HG03558 (cell line): ENCODE results near the gene AKAP6.
A peak's percentile ranks its signal among the peaks of the same experiment; 100 is the strongest.
"Not testable (repeated sequence)": the region's sequence is repeated elsewhere in the genome, so short reads cannot be mapped to it uniquely, and the experiment has no call there.

Experiments used
- ATAC-seq: cut with Tn5 transposase; IDR thresholded peaks from one replicate; pipeline ENCODE4 v1.9.1; 2021; ENCODE audit warnings: moderate number of reproducible peaks; ENCODE audit not compliant: unreplicated experiment; ENCODE audit errors: extremely low read depth

Gene AKAP6

DNA sequence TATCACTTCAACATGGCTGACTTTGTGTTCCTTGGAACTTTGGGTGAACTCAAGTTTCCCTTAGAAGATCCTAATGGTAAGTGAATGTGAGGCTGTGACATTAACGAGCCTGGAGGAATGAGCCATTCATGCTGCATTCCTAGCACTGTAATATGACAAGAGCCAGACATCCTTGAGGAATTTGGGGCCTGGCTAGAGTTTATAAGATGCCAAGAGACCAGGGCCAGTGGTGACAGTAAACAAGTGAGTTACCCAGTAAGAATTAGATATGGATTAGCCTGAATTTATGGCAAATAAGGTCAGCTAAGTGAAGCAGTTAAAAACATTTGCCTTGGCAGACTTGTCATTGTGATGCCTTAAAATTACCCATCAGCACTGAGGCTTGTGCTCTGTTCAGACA, 232.4 kb downstream of the AKAP6 start:
- ATAC-seq: no peak

DNA sequence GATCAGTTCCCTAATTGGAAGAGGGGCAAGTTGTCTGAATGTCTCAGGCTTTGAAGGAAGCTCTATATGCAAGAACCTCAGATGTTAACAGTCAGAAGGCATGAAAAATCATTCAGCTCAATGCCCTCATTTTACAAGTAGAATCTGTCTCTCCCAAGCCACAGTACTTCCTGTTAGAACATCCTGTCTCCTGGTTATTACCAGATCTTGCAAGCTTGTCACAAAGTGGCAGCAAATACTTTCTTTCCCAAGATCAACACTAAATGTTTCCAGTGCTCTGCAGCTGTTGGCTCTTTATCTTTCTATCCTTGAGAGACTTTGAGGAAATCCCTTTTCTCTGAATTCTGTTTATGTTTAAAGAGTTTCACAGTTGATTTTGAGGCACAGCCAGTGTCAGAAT, 235.5 kb downstream of the AKAP6 start:
- ATAC-seq: no peak

DNA sequence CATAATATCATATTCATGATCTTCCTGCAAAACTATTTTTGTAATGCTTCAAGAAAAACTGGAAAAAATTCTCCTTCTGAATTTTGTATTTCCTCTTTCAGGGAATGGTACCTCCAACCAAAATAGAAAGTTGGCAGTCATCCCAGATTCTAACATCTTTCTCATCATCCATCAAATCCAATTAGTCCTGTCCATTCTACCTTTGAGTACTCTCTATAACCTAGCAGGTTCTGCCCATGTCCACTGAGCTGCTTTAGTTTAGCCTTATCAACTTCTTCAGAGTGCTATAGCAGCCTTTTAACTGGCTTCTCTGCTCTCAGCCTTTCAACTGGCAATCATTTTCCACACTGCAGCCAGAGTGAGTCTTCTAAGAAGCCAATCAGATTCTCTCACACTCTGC, 236.2 kb downstream of the AKAP6 start:
- ATAC-seq: no peak

DNA sequence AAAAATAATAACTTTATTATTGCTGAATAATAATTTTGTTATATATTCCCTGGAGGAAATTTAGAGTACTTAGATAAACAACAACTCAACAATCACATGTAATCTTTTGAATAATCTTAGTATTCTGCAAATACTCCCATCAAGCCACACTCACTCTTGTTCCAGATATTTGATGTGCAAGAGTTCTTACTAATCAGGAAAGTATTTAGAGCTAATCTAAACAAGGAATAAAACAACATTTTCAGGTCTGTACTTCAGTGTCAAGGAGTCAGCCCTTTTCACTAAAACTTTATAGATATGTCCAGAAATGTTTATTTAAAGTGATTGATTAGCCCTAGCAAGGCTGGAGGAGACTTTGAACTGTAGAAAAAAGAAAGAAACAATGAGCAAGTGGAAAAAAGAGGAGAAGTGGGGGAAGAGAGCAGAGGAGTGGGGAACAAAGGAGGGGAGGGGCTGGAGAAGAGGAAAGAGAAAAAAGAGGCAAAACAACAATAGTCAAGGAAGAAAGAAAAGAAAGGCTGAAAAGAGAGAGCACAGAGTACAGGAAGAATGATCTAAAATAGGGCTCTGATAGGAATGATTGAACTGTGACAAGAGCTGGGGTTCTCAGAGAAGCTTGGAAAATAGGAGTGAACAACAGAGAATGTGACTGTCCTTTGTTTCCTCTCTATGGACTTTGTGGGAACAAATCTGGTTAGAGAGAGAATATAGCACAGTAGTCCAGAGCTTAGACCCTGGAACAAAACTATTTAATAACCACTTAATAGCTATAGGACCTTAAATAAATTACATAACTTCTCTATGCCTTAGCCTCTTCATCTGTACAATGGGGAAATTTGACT, 238.7 kb downstream of the AKAP6 start:
- ATAC-seq: no peak

DNA sequence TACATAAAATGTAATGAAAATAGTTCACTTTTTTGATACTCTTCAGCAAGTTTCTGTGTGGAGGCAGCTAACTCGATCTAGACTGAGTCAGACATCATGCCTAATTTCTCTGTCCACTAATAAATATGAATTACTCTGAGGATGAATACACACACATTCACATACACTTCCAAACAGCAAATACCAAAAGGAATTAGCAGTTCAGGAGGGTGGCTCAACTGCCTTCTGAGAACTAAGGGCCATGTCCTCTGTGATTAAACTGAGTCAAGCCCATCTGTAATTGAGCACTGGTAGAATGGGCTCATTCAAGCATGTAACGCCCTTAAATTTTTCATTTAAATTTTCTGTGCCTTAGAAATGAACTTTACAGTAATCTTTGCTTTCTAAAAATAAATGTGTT, 242.5 kb downstream of the AKAP6 start:
- ATAC-seq: no peak

DNA sequence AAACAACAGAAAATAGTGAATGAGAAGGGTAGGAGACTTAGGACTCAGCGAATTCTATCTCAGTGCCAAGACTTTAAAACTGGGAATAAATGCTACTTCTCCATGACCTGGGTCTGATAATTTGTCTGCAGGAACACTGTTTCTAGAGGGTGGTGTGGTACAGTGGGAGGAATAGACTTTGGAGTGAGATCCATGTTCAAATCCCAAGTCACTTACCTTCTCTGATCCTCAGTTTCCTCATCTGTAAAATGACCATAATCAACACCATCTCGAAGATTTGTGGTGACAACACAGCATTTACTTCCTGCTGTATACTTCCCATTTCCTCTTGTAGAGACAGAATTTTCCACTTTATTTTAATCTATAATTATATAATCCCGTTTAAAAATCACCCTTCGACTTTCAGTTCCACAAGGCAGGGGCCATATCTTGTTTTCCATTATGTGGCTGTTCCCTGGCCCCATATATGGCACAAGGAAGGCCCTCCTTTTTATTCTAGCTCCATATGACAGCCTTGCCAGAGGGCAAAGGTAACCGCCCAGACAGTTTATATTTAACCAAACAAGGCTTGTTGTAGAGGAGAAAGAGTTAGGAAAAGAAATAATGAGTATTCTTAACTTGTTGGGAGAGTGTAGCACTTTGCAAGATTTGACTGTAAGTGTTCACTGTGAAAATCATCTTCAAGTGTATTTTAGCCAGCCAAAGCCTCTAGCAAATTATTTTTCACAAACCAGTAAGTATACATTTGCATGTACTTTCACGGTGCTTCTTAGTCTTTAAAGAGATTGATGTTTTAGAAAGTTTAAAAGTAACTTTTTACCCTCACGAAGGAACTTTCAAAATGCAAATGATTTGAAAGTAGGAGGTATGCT, 243.1 kb downstream of the AKAP6 start:
- no peak for ATAC-seq

DNA sequence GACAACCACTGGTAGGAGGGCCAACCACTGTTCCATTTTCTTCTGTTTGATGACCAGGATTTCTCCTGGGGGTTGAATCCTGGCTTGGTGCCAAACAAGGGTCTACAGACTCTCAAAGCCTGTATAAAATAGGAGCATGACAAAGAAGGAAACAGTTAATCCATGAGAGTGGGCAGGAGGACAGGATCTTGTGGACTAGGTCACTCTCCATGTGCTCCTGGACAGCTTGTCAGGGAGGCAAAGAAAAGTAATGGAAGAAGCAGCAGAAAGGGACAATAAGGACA, 243.7 kb downstream of the AKAP6 start:
- no peak for ATAC-seq

DNA sequence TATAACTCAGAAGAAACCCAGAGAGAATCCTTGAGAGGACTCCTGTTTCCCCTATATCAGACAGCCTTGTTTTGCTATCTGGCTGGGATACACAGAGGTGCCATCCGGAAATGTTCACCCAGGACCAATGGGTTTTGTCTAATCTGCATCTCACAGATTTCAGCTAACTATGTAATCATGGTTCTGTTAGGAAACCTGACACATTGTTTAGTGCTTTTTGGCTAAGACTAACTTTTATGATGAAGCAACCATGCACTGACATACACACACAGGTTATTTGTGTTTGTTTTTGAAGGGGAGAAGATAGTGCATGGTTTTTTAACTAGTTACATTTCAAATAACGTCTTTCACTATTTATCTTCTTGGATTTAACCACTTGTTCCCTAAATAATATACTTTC, 245.2 kb downstream of the AKAP6 start:
- ATAC-seq: no peak

DNA sequence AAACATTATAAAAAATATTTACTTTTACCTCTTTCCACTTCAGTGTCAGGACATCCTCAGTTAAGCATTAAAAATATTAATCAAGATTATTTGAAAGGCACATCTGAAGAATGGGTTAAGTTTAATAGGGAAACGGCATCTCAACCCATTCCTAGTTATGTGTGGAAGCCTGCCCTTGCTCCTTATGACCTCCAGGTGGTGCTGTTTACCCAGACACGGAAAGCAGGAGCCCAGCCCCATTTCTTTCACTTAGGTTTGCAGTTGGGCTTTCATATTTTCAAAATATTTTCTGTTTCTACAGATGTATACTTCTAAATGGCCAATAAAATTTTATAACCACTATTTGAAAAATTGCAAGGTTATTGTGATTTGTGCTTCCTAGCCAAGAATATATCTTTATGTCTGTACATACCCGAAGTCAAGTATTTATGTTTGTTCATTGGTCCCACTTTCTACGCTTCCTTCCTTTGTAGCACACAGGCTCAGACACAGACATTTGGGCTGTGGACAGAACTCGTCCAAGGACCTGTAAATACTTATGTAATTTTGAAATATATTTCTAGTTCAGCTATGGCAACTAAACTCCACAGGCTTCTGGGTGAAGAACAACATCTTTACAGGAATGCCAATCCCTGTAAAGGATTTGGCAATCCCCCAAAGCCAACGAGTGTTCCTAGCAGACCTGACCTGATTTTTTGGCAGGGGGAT, 247.1 kb downstream of the AKAP6 start:
- peak; percentile 50 for ATAC-seq

DNA sequence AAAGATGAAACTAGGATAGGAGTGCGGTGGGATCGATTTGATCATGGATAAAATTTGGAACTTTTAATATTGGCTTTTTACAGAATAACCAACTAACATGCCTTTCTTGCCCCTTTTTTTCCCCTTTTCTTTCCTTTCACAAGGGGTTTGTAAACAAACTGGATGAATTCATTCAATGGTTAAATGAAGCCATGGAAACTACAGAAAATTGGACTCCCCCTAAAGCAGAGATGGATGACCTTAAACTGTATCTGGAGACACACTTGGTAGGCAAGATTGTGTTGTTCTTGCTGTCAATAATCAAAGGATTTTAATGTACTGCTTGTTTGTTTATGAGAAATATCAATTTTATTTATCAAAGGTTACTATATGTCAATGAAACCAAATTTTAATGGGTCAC, 247.9 kb downstream of the AKAP6 start:
- no peak for ATAC-seq

DNA sequence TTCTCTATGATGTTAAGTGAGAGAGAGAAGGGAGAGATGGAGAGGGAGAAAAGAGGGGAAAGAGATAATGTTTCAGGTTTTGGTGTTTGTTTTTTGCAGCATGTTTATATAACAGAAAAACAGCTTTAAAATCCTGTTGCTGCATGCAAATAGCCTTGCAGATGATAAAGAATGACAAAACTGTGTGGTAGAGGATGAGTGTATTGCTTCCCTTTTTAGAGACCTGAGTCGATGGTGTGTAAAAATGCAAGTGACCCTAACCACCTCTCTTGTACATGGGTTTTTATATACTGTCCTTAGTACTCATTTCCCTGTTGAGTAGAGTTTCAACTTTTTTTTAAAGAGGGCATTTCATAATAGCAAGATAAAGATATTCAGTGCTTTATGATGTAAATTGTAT, 249.1 kb downstream of the AKAP6 start:
- ATAC-seq: peak; percentile 54

DNA sequence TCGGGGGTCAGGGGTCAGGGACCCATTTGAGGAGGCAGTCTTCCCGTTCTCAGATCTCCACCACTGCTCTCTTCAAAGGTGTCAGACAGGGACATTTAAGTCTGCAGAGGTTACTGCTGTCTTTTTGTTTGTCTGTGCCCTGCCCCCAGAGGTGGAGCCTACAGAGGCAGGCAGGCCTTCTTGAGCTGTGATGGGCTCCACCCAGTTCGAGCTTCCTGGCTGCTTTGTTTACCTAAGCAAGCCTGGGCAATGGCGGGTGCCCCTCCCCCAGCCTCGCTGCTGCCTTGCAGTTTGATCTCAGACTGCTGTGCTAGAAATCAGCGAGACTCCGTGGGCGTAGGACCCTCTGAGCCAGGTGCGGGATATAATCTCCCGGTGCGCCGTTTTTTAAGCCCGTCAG, 254.3 kb downstream of the AKAP6 start:
- not testable (repeated sequence) for ATAC-seq

DNA sequence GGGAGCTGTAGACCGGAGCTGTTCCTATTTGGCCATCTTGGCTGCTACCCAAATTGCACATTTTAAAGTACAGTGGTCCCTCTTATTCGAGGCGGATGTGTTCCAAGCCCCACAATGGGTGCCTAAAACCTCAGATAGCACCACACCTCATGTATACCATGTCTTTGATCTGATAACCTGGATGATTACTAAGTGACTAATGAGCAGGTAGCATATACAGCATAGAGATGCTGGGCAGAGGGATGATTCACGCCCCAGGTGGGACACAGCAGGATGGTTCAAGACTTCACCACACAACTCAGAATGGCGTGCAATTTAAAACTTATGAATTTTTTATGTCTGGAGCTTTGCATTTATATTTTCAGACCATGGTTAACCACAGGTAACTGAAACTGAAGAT, 255.0 kb downstream of the AKAP6 start:
- ATAC-seq: no peak

DNA sequence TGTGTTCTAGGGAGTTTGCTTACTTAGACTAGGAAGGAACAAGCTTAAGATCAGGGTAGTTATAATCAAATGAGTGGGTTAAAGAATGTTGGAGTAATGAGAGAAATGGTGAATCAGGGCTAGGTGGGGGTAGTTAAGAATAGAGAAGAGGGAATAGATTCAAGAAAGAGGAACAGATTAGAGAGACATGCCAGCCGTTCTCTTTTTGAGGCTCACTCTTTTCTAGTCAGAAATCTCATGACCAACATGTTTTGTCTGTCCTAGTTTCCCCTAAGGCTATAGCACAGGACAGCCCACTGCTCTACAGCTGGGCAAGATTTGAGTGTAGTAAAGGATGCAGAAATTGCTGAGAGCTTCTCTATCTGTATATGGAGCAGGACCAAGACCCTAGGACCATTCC, 258.4 kb downstream of the AKAP6 start:
- no peak for ATAC-seq

DNA sequence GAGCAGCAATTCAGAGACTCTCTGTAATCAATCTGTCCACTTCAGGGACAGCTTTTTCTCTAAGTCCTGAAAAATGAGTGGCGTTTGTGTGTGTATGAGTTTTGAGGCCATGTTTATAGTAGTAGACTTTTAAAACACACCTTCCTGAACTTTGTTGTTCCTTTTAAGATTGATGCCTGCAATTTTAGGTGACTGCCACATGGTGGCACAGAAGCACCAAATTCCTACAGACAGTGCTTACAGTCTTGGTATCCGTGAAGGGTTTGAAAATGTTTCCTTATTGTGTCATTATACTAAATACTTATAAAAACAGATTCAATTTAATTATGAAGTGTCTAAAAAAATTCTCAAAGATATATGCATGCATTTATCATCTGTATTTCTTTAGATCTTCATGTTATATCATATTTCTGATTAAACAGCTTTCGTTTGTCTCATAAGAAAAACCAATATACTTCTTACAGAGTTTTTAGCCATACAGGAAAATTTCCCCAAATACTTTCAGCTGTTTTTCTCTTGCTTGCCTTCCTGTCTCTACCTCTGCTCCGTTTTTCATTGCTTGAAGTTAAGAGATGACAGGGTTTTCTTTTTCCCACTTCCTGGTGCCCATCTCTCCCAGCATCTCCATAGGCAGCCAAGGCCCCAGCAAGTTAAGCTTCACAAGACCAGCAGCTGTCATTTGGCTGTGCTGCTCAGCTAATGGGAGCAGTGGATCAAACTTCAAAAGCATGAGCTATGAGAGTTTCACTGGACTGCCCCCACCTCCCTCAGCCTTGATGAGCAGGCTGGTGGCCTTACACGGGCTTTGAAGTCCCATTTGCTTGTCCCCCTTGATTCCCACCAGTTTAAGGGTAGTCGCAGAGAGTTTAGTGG, 259.6 kb downstream of the AKAP6 start:
- ATAC-seq: no peak

DNA sequence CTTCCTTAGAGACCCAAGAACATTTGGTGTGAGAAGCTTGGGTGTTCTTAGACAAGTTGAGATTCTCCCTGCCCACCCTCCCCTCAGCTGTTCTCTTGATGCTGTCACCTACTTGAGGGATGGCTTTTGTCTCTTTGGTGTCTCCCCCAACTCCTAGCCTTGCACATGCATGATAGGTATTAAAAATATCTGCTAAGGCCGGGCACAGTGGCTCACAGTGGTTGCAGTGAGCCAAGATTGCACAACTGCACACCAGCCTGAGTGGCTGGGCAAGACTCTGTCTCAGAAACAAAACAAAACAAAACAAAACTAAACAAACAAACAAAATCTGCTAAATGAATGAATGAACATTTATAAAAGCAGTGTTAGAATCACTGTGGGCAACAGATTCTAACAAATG, 261.1 kb downstream of the AKAP6 start:
- ATAC-seq: no peak

DNA sequence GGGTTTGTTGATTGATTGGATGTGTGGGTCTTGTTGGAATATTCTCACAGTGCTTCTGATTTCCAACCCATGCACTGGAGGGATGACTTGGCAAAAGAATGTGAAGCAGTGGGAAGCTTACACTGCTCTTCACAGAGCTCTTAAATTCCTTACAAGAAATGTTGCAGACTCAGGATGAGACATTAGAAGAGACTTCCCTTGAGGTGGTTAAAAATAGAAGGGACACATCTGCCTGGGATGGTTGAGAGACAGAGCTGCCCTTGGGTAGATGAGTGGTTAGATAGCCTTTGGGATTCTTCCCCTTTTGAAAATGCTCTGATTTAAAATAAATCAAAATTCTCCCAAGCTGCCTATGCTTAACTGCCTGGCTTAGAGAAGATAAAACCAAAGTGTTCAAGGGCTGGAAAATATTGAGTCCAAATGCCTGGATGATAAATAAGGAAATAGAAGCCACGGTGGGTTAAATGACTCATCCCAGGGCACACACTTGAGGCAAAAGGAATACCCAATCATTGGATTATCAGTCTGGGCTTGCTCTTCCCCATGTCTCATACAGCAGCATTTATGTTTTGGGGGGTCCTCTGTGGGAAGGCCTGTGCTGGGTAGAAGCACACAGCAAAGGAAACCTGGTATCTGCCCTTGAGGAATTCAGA, 264.3 kb downstream of the AKAP6 start:
- no peak for ATAC-seq

DNA sequence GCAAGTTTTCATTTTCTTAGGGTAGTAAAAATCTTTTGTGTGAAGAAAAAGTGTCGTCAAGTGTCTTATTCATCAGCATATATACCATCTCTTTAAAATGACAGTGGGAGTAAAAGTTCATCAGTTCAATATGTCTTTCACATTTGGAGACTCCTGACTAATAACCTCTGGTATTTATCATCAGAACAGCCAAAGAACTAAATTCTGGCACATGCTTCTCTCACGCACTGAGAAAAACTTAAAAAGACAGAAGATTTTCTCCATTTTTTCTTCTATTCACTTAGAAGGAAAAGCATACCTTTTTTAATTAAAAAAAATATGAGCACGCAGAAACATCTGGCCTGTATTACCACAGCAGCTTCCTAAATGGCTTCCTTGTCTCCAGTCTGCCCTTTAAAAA, 265.7 kb downstream of the AKAP6 start:
- ATAC-seq: no peak

DNA sequence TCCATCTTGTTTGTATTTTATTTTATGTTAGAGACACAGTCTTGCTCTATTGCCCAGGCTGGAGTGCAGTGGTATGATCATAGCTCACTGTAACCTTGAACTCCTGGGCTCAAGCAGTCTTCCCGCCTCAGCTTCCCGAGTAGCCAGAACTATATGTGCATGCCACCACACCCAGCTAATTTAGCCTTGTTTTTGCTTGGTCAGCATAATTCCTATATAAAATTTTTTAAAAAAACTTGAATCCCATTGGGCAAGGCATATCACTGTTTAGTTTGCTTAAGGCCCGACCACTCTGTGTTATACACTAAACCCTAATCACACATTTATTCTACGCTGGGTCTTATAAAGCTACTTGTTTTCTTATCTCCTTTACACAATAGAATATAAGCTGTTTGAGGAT, 266.4 kb downstream of the AKAP6 start:
- ATAC-seq: no peak

DNA sequence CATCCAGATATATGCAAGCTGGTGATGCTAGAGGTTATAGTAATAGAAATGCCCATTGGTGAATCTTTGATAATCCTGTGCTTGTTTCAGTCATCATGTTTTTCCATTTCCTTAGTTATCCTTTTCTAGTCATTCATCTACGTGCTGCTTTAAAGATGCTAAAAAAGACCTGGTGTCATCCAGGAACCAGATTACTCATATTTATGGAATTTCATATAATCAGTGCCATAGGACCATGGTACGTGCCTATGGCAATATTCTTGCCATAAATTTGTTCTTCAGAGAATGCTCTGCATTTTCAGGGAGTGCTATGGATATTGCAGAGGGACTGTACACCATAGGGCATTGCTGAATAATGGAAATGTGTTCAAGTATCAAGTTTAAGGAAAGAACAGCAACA, 267.3 kb downstream of the AKAP6 start:
- ATAC-seq: no peak
